HCT116 (cell line): ENCODE measurements around the gene RPL13A. TPM values are rescaled to one million over a fixed set of nuclear protein-coding genes. Genes with fewer than 3 reads are reported as not detected.

Experiments used
- ATAC-seq: fragments of 200-7000 bp; cut with Tn5 transposase; 2 replicates; pipeline ENCODE4 v1.9.1; 2020; ENCODE audit warnings: mild to moderate bottlenecking, moderate library complexity
- BruUV-seq: library from RNA; stranded (reverse); fragments of 400-500 nt; replicated peaks from 2 replicates; lab custom pipeline; 2021; lab: Mats Ljungman, UMichigan
- CTCF ChIA-PET: fragments of 300-600 bp; sonication (Branson Sonifier 250); formaldehyde crosslinking; loops from one replicate; lab custom pipeline; 2021; ENCODE audit warnings: antibody characterized with exemption; lab: Charles Lee
- POLR2A ChIA-PET: fragments of 300-600, 350-600 bp; sonication (Branson Sonifier 250); formaldehyde crosslinking; loops from one replicate; lab custom pipeline; 2021; ENCODE audit warnings: antibody characterized with exemption; lab: Charles Lee
- RAD21 ChIA-PET, 2 experiments: fragments of 300-600 bp; sonication (Branson Sonifier 250); formaldehyde crosslinking; loops; one replicate each; lab custom pipeline; 2023; ENCODE audit warnings: low total read pairs in 2 of 2; ENCODE audit not compliant: uncharacterized antibody in 2 of 2, unreplicated experiment in 2 of 2, low non-redundant PET in 1 of 2; lab: Charles Lee
- DNase-seq: peaks from one replicate; pipeline ENCODE4 v3.0.0-alpha.2; 2010; ENCODE audit warnings: low read depth, low spot score
- H2AFZ ChIP-seq: fragments of 200-600 bp; shearing (Covaris generic), sonication (generic); 2 replicates; pipeline ENCODE4 v1.6.1; 2017; ENCODE audit warnings: low read depth, mixed run types, mixed read lengths, antibody characterized with exemption, low read length; ENCODE audit not compliant: poor library complexity, severe bottlenecking
- H3K27ac ChIP-seq: 2 replicates; pipeline ENCODE4 v1.5.1; 2012; ENCODE audit warnings: low read depth, low read length
- H3K27me3 ChIP-seq: fragments of 200-600 bp; sonication (generic); 2 replicates; pipeline ENCODE4 v1.6.1; 2016; ENCODE audit warnings: mixed run types, low read length, mixed read lengths; ENCODE audit not compliant: insufficient read depth
- H3K36me3 ChIP-seq, 2 experiments: fragments of 200-500 bp in 1 of 2; fragments of 200-600 bp in 1 of 2; sonication (Bioruptor generic) in 1 of 2; sonication (generic) in 1 of 2; 2 replicates each; pipeline versions ENCODE4 v1.5.1 to v1.6.1; 2014 to 2016; ENCODE audit warnings: low read length in 2 of 2, inconsistent platforms in 1 of 2, mixed read lengths in 1 of 2, mixed run types in 1 of 2; ENCODE audit not compliant: insufficient read depth in 2 of 2, control insufficient read depth in 1 of 2
- H3K4me1 ChIP-seq, 2 experiments: fragments of 200-600 bp in 1 of 2; sonication (generic) in 1 of 2; 2 replicates each; pipeline versions ENCODE4 v1.5.1 to v1.6.1; 2012 to 2017; ENCODE audit warnings: low read length in 2 of 2, inconsistent platforms in 1 of 2, mild to moderate bottlenecking in 1 of 2, mixed read lengths in 1 of 2, mixed run types in 1 of 2, moderate library complexity in 1 of 2; ENCODE audit not compliant: insufficient read depth in 2 of 2, control insufficient read depth in 1 of 2
- H3K4me2 ChIP-seq: fragments of 200-600 bp; sonication (generic); 2 replicates; pipeline ENCODE4 v1.6.1; 2017; ENCODE audit warnings: mixed run types, low read length, mixed read lengths
- H3K4me3 ChIP-seq, 2 experiments: fragments of 200-600 bp in 1 of 2; sonication (generic) in 1 of 2; replicated peaks in 1 of 2; 2 replicates each; pipeline ENCODE4 v1.5.1; 2011 to 2016; ENCODE audit warnings: low read length in 2 of 2, control low read depth in 1 of 2, low read depth in 1 of 2, mild to moderate bottlenecking in 1 of 2, mixed read lengths in 1 of 2, mixed run types in 1 of 2
- H3K79me2 ChIP-seq: fragments of 200-600 bp; sonication (generic); 2 replicates; pipeline ENCODE4 v1.6.1; 2017; ENCODE audit warnings: mild to moderate bottlenecking, mixed run types, low read length, moderate library complexity, mixed read lengths; ENCODE audit not compliant: insufficient read depth
- H3K9ac ChIP-seq: fragments of 200-600 bp; sonication (generic); 2 replicates; pipeline ENCODE4 v1.6.1; 2016; ENCODE audit warnings: low read length, mixed read lengths
- H3K9me2 ChIP-seq: fragments of 200-600 bp; sonication (generic), shearing (Covaris generic); 2 replicates; pipeline ENCODE4 v1.6.1; 2017; ENCODE audit warnings: mixed run types, mild to moderate bottlenecking, moderate library complexity; ENCODE audit not compliant: insufficient read depth
- H3K9me3 ChIP-seq, 2 experiments: fragments of 200-500 bp in 1 of 2; fragments of 200-600 bp in 1 of 2; sonication (Bioruptor generic) in 1 of 2; sonication (generic) in 1 of 2; 2 replicates each; pipeline ENCODE4 v1.6.1; 2014 to 2017; ENCODE audit warnings: low read length in 2 of 2, mixed read lengths in 2 of 2, inconsistent platforms in 1 of 2, low read depth in 1 of 2, mild to moderate bottlenecking in 1 of 2, mixed run types in 1 of 2, moderate library complexity in 1 of 2; ENCODE audit not compliant: control insufficient read depth in 1 of 2, insufficient read depth in 1 of 2
- H4K20me1 ChIP-seq: fragments of 200-600 bp; sonication (generic), shearing (Covaris generic); 2 replicates; pipeline ENCODE4 v1.6.1; 2017; ENCODE audit warnings: mixed run types, mild to moderate bottlenecking, moderate library complexity; ENCODE audit not compliant: insufficient read depth
- CBX3 ChIP-seq: IDR thresholded peaks from 2 replicates; pipeline ENCODE4 v1.6.1; 2012; ENCODE audit warnings: low read depth
- EGR1 ChIP-seq: IDR thresholded peaks from 2 replicates; pipeline ENCODE4 v1.6.1; 2012; ENCODE audit warnings: low read depth
- EZH2phosphoT487 ChIP-seq: fragments of 200-600 bp; IDR thresholded peaks from 2 replicates; pipeline ENCODE4 v1.6.1; 2018; ENCODE audit warnings: antibody characterized with exemption, borderline replicate concordance
- POLR2A ChIP-seq: IDR thresholded peaks from 2 replicates; pipeline ENCODE4 v1.7.0; 2011; ENCODE audit warnings: borderline replicate concordance; ENCODE audit not compliant: insufficient read depth, insufficient read length; ENCODE audit errors: extremely low read depth
- SIN3A ChIP-seq: IDR thresholded peaks from 2 replicates; pipeline ENCODE4 v1.6.1; 2012; ENCODE audit warnings: low read depth
- TCF7L2 ChIP-seq: IDR thresholded peaks from 2 replicates; pipeline ENCODE4 v1.7.0; 2011; ENCODE audit warnings: borderline replicate concordance, inconsistent platforms; ENCODE audit not compliant: insufficient read depth, insufficient read length; ENCODE audit errors: extremely low read depth
- ZFX ChIP-seq: fragments of 450-650 bp; IDR thresholded peaks from 2 replicates; pipeline ENCODE4 v1.6.1; 2017
- ZNF274 ChIP-seq: fragments of 200-500 bp; sonication (Bioruptor generic); IDR thresholded peaks from 2 replicates; pipeline ENCODE4 v1.6.1; 2014; ENCODE audit warnings: mild to moderate bottlenecking, low read depth, low read length, inconsistent platforms
- intact Hi-C: fragments of 100-400 bp; cut with micrococcal nuclease; formaldehyde crosslinking; loops from 2 replicates; pipeline ENCODE4 v1.10.0; 2022
- total RNA-seq: library from RNA; stranded (reverse); gene quantifications from one replicate; pipeline ENCODE4 v1.2.1, GENCODE V29; 2021; ENCODE audit not compliant: unreplicated experiment
- TF ChIP-seq, protein P1 (sequence below): IDR thresholded peaks from 2 replicates; pipeline ENCODE4 v1.6.1; 2012; ENCODE audit warnings: low read depth

RPL13A gene
- total RNA-seq, 1 experiment from 2014 or later: 3,719 TPM

DNA sequence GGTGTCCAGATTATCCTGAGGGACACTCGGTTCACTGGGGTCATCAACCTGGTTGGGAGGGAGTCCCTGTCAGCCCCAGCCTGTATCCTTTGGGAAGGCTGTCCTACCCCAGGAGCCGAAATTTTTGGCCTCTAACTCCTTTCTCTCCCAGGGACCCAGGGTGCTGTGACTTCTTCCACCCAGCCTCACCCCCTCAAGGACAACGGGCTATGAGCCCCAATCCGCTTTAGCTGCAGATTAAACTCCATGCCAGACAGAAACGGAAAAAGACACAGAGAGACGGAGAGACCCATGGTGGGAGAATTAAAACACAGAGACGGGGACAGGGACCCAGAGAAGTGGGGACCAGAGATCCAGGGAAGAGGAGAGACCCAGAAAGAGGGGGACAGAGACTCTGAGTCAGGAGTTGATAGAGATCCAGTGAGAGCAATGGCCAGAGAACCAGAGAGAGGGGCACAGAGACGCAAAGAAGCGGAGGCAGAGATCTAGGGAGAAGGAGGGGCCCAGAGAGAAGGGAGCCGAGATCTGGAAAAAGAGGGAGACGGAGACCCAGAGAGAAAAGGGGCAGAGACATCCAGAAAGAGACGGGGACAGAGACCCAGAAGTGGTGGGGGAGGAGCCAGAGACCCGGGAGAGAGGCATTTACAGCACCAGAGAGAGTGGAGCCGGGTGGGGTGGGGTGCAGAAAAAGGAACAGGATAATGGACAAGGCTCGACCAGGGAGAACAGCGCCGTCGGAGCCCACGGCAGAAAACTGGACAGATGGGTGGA lies 46.8 kb upstream of the RPL13A start:
- RAD21 ChIA-PET: no interaction called here
- Histone ChIP-seq H2AFZ (no peak overlapping the region), H3K9ac (no peak overlapping the region), H3K79me2 (no peaks in the 10 kb centered on the region), H3K9me3 (no peaks in the 10 kb centered on the region), H3K9me2 (no peaks in the 10 kb centered on the region), H3K4me2 (no peak overlapping the region), H3K36me3 (no peaks in the 10 kb centered on the region), H3K27me3 (peaks cover 21% of the 10 kb centered on the region), H3K4me1 (peaks cover 7 to 34% of the 10 kb centered on the region in 2 experiments; a peak in 3 of 4 replicates), H3K27ac (no peak overlapping the region), H4K20me1 (no peaks in the 10 kb centered on the region), H3K4me3 (no peak overlapping the region)
- no TSS peak for BruUV-seq
- CTCF ChIA-PET: no interaction called here
- no peak for DNase-seq
- intact Hi-C loops: no loop called here
- ATAC-seq: no peak
- no peak for TF ChIP-seq ZFX
- TF ChIP-seq EGR1: no peak
- TF ChIP-seq, protein P1, sequence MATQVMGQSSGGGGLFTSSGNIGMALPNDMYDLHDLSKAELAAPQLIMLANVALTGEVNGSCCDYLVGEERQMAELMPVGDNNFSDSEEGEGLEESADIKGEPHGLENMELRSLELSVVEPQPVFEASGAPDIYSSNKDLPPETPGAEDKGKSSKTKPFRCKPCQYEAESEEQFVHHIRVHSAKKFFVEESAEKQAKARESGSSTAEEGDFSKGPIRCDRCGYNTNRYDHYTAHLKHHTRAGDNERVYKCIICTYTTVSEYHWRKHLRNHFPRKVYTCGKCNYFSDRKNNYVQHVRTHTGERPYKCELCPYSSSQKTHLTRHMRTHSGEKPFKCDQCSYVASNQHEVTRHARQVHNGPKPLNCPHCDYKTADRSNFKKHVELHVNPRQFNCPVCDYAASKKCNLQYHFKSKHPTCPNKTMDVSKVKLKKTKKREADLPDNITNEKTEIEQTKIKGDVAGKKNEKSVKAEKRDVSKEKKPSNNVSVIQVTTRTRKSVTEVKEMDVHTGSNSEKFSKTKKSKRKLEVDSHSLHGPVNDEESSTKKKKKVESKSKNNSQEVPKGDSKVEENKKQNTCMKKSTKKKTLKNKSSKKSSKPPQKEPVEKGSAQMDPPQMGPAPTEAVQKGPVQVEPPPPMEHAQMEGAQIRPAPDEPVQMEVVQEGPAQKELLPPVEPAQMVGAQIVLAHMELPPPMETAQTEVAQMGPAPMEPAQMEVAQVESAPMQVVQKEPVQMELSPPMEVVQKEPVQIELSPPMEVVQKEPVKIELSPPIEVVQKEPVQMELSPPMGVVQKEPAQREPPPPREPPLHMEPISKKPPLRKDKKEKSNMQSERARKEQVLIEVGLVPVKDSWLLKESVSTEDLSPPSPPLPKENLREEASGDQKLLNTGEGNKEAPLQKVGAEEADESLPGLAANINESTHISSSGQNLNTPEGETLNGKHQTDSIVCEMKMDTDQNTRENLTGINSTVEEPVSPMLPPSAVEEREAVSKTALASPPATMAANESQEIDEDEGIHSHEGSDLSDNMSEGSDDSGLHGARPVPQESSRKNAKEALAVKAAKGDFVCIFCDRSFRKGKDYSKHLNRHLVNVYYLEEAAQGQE: no peak
- no peak for TF ChIP-seq TCF7L2
- no peak for TF ChIP-seq CBX3
- TF ChIP-seq ZNF274: no peak
- no peak for TF ChIP-seq EZH2phosphoT487
- no peak for TF ChIP-seq SIN3A
- no peak for TF ChIP-seq POLR2A
- POLR2A ChIA-PET: interaction anchor here (0.8 kb wide), 1 partner anchor 11 kb away, joined by 3 read pairs; no protein-coding TSS in a partner anchor
